Muscle of back (tissue), 11 donors: Measurements from ENCODE around the gene MSI2. TPM values are rescaled to one million over a fixed set of nuclear protein-coding genes. Genes with fewer than 3 reads are reported as not detected.

ENCODE experiments used
- DNase-seq, 3 donors: peaks; one replicate each; pipeline versions ENCODE4 v3.0.0 to v3.0.0-alpha.2; 2013
- polyA plus RNA-seq, 10 donors: library from polyadenylated mRNA; unstranded; fragments of 120-200 nt; gene quantifications; one replicate each; pipeline ENCODE4 v1.2.1, GENCODE V29; 2013; ENCODE audit not compliant: insufficient read length in 10 of 10

Gene MSI2
- polyA plus RNA-seq, 10 donors = 22.9 to 37.2 (median 27.4) TPM

DNA sequence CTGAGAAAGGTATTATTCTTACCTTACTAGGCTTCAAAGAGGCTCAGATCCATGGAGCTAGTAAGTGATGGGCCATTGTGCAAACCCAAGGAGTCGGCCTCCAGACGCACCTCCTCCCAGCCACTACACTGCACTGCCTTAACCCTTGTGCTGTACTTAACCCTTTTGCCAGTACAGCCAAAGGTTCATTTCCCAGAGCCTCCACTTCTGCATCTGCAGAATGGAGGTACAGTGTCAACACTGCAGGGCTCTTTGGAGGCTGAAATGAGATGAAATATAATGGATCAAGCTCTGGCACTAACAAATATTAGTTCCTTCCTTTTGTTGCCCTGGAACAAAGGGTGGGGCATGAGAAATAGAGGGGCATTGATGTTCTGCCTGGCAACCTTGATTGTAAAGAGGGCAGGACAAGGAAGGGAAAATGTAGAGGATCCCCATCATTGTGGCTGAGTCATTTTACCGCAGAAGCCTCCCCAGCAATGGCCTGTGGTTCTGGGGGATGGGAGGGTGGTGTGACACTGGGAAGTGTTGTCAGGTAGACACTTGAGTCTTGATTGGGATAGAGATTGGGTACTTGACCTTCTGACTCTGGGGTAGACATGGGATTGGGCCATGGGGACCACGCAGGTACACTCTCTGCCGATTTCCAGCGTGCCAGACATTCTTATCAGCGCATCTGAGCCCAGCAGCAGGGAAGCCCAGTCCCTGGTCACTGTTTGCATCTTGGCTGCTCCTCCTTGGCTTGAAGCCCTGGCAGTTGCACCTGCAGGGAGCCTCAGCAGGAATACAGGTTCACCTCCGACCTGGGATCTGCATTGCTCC is 84.0 kb downstream of the MSI2 start:
- no peak for DNase-seq

DNA sequence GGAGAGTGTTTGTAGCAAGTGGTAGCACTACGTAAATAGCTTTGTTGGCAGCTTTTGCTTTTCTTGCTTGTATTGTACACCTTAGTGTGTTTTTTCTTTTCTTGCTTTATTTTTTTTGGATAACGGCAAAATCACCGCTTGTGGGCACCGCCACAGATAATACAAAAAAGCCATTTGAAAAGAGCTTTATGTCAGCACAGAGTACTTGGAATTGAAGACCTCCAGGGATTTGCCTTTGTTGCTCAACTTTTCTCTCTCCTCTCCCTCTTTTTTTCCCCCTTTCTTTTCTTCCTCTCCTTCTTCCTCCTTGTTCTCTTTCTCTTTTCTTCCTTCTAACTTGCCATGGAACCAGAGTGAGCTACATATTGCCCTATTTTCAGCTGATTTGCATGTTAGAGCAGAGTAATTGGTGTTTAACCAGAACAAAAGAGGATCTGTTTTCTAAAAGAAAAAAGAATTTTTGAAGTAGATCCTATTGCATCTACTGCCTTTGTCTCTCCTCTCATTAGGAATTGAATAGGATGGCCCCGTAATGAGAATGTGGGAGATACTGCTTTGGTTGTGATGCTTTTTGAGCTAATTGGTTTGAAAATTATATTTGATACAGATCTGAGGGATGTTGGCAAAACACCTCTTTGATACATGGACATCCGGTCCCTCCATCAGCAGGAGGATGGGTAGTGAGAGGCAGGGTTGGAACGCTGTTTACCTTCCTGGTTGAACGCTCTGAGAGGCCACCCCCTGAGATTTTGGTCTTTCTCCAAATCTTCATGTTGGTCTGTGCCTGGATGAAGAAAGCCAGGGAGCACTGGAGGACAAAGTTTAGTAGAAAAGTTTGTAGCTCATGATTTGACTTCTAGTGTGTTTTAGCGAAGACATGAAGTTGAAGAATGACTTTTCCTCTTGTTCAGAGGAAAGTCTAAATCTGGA is 85.6 kb downstream of the MSI2 start:
- DNase-seq = no peak

DNA sequence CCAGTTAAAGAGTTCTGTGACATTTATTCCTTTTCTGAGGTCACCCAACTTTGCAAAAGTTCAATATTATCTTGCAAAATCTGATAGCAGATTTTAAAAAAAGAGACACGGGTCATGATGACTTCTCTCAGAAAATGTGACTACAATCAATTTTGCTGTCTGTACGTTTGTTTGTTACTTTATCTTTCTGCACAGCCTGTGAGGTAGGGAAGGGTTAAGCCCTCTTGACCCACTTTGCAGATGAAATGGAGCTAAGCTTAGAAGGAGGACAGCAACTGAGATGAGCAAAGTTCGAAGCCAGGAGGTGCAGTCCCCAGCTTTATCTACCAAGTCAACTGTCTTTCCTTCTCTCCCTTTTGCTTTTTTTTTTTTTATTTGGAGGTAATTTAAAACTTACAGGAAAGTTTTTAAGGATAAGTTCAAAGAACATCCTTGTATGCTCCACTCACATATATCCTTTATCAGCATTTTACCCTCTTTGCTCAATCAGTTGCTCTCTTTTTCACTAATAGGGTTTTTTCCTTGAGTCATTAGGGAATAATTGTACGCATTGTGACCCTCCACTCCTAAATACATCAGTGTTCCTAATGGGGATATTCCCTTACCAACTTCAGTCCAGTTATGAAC is 86.8 kb downstream of the MSI2 start:
- DNase-seq = no peak

DNA sequence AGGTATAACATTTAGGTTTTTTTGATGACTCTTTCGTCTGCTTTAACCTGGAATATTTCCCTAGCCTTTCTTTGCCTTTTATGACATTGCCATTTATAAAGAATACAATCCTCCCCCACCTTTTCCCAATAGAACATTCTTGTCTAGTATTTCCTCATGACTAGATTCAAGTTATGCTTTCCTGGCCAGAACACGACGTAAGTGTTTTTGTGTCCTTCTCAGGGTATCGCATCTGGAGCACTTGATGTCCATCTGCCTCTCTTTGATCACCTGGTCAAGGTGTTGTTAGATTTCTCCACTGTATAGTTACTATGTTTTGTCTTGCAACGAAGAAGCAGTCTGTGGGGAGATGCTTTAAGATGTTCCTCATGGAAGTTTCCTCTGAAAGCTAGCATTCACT is 87.4 kb downstream of the MSI2 start:
- DNase-seq = no peak

DNA sequence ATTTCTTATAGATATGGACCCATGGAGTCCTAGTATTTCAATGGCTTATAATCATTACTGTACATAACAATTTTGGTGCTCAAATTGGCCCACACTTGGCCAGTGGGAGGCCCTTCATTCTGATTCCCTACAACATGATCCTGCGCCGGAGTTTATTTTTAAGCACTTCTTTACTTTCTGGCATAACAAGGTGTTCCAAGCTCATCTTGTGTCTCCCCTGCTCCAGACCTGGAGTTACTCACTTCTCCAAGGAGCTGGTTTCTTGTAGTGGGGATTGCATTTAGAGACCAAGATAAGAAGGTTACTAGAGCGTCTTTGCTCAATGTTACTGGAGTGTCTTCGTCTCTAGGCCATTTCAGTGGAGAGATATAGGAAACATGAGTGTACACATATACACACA is 87.9 kb downstream of the MSI2 start:
- DNase-seq = no peak

DNA sequence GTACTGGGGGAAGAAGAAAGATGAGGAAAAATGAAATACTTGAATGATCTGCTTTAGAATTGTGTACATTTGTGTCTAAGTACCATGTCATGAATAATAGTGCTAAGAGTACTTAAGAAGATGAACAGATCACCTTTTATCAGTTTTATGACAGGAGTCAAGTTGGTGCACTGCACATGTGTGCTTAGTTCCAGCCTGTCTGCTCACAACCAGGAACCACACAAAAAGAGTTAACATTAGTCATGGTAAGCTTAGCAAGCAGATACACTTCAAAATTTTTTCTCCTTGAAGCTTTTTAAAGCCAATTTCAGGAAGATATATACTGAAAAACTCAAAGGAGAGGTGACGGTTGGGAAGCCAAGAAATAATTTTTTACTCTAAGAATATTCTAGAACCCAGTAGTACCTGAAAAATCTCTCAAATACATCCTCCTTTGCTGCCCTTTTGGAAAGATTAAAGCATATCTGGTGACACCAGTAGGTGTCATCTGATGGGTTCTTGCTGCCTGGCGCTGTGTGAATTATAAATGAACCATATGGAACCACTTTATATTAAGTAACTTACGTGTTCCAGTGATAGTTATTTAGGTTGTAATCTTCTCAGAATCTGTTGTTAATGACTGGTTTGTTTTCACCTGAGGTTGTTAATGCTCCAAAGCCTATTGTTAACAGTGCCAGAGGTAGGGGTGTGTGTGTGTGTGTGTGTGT is 93.4 kb downstream of the MSI2 start:
- DNase-seq = no peak

DNA sequence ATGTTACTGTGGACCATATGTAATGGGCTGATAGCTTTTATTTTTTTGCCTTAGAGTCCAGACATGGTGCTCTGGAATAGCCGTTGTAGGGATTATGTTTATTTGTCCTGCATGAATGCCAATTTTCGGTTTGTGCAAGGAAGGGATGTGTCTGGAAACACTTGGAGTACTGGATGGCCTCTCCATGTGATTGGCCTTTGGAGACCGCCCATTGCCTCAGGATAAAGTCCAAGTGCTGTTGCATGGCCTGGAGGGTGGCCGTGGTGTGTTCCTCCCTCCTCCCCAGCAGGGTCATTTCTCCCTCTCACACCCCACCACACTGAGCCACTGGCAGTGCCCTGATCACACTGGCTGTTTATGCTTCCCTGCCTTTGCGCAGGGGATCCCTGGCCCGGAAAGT is 93.9 kb downstream of the MSI2 start:
- DNase-seq = no peak

DNA sequence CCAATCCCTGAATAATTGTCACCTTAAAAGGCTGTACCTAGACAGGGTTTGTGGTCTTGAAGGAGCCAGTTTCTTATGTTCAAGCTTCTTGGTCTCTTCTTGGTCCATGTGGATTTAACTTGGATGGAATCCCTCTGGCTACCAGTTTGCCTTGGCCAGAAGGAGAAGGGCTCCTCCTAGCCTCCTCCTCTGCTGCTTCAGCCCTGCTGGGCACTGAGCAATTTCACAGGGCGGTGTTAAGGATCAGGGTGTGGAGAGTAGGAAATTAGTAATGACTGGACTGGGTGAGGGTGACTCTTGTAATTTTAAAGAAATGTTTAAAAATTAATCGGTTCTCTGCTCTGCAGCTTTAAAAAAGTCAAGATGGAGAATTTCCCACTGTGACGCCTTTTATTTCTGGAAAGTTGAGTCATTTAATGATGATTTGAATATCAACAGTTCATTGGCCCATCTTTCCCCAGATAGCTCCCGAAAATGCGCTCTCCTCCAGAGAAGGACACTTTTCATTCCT is 96.4 kb downstream of the MSI2 start:
- no peak for DNase-seq

DNA sequence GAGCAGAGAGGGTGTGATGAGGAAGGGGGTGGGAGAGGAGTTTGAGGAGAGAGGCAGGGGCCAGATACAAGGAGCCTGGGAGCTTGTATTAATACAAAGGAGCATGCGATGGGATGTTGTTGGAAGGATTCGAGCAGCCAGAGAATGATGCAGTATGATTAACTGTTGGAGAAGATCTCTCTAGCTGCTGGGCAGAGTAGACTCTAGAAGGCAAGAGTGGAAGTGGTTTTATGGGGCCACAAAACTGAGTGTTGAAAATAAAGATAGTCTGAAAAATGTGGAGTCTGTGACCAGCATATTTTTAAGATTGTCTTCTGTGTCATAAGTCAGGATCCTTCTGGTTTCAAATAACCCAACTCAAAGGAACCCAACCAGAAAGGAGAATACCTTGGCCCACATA is 98.3 kb downstream of the MSI2 start:
- DNase-seq = no peak

DNA sequence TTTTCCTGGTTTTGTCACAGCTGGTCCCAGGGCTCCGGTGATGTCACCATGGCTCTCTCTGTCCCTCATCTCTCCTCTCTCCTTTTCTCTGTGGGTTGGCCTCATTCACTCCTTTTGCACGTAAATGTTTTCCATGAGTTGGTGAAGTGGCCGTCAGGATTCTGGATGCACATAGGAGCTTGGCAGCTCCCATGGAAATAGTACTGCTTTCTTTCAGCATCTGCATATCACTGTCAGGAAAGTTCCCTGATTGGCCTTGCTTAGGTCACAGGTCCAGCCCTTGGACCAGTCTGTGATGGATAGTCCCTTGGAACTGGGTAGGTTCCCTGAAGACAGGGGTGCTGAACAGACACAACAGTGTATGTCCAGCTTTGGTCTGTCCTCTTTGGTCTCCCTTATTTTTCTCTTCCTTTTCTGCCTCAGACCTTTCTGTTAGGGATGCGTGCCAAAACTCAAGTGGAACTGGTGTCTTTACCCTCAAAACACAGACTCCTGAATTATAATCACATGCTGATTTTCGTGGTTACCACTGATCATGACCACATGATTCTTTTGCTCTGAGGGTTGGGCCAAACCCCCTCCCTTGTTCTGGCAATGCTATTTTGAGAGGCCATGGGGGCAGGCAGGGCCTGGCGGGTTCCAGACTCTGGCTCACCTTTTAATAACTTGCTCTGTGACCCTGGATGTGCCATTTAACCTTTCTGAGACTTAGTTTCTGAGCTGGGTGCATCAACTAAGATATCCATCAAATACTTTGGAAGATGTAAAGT is 99.0 kb downstream of the MSI2 start:
- no peak for DNase-seq

DNA sequence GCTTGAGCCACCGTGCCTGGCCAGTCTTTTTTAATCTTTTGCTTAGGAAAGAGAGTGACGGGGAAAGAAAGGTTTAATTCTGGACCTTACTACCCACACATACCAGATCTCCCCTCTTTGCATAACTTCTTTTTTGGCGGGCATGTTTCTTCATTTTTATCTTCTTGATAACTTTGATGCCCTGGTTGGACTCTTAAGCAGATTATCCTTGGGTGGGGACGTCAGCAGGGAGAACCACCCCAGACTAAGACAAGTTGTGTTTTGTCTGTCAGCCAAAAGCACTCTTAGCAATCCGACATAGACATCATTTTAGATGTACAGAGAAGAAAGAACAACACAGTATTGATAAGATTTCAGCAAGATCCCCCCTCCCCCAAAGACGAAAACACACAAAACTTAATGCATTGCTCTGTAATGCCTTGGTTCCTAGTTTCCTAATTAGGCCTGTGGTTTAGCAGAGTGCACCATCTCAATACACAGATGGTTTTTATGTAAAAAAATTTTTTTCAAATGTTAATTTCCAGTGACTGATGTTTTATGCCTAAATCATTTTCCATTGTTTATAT is 99.9 kb downstream of the MSI2 start:
- no peak for DNase-seq

DNA sequence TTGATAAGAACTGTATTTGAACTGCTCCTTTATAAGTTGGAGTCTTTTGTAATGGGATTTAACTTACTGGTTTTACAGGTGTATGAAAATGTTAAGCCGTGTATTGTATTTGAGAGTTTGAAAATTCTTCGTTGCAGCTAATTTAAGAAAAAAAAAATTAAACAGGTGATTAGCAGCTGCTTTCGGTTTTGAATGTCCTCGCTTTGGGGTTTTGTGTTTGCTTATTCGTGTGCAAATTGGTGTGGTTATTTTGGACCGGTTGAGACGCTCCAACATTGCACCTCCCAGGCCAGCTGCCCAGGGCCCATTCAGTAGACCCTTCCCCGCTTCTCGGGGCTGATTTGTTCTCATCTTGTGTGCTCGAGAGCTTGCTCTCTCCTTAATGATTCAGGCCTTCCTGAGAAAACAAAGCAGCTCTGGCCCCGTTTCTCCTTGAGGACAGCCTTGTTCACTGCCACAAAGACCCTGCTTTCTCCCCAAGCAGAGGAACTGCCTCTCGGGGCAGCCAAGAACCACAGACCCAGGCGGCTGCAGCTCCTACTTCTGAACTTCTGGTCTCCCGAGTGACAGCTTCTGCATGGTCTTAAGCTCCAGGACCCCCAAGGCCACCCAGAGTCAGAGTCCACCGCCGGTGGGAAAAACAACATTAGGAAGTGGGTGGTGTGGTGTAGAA is 100.5 kb downstream of the MSI2 start:
- DNase-seq = no peak

DNA sequence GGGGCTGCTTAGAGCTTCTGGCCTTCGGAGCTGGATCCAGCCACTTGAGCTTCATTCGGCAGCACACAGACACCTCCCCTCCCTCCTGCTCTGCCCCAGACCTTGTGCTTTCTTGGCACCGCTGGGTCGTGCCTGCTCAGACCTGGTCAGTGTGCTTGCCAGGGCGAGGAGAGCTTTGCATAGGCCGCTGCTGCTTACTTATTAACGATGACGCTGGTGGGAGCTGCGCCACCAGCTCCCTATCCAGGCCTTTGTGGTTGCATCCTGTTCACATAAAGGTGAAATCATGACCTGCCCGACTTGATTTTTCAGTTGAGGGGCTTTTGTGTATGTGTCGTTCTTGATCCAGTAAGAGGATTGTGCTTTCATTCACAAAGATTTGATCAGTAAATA is 101.1 kb downstream of the MSI2 start:
- no peak for DNase-seq

DNA sequence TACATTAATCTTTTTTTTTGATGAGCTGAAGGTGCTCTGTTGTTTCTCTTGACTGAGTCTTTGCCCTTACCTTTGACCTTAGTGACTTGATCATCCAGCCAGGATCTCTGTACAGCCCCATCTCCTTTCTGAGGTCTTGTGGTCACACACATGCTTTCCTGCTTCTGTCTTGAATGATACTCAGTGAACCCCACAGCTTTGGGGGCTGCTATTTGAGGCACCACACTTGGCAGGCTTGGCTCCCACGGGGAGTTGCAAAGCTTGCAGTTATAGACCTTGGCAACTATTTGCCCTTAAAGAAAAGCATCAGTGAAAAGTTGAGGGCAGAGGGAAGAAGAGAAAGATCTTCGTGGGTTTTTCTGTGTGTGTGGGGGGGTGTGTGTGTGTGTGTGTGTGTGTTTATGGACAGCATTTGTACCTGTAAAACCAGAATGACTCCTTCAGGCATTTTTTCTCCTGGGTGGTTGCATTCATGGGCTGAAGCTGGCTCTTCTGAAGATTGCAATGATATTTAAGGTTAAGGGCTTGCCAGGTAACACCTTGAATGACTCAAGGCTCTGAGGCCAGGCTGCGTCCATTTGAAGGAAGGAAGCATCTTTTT is 101.6 kb downstream of the MSI2 start:
- no peak for DNase-seq

DNA sequence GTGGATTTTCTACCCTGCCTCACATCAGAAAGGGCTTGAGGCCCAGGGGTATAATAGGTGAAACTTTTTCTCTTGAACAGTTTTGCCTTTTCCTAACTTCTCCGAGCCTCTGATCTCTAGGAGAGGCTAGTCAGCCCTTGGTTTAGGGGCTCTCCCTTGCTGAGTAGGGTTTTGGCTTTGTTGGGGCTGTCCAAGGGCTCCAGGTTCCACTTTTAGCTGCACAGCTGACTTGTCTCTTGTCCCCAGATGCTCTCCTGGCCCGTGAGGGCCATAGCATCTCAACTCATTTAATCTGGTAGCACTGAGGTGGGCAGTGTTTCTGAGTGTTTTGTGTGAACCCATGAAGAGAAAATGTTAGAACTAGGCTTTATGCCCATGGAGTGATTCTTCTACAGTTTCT is 103.9 kb downstream of the MSI2 start:
- no peak for DNase-seq

DNA sequence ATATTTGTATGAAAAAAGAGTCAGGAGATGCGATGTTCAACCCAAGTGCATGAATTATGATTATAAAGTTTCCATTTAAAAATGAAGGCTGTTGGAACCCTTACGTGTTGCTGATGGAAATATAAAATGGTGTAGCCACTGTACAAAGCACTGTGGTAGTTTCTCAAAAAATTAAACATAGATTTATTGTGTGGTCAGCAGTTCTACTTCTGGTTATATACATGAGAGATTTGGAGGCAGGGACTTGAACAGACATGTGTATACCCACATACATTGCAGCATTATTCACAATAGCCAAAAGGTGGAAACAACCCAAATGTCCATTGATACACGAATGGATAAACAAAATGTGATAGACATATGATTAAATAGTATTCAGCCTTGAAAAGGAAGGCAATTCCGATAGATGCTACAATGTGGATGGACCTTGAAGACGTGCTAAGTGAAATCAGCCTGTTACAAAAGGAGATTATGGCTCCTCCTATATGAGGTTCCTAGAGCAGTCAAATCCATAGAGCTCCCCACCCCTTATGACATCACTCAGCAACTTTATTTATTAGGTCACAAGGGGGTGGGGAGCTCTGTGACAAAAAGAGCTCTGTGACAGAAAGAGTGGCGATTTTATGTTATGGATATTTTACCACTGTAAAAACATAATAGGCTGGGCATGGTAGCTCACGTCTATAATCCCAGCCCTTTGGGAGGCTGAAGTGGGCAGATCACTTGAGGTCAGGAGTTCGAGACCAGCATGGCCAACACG is 106.7 kb downstream of the MSI2 start:
- no peak for DNase-seq

DNA sequence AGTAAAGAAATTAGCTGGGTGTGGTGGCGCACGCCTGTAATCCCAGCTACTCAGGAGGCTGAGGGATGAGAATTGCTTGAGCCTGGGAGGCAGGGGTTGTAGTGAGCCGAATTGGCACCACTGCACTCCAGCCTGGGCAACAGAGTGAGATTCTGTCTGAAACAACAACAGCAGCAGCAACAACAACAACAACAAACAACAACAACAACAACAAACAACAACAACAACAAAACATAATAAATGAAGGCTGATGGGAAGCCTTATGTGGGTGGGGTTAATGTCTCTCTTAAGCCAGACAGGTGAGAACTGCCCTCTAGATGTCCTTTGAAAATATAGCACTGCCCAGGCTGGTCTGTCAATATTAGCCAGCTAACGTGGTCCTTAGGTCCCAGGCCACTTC is 107.3 kb downstream of the MSI2 start:
- DNase-seq = no peak

DNA sequence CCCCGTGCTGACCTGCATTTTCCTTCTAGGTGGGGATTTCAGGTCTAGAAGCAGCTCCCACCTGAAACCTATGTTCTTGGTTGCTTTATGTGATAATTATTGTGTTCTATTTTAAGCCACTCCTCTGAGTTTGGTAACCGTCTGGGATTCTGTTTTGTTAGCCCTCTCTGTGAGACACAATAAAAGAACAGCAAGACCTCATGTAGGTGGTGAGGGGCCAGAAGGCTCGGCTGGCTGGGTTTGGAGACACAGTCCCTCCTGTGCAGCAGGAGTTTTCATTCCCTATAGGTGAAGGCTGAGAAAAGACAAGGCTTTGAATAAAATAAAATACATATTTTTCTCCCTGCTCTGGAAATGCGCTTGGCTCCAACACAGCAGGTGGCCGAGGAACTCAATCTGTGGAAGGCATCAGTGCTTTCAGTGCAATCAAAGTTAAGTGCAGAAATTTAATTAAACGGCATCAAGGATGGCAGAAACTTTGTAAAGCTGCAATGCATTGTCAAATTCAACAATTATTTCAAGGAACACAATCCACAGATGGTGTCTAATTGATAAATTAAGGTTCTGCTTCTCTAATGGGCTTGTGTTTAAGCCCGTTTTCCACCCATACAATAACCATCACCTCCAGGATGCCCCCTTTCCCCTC is 107.8 kb downstream of the MSI2 start:
- no peak for DNase-seq
